Gastrocnemius medialis (tissue), 4 donors: Measurements from ENCODE around the gene CRYBB3. TPM values are rescaled to one million over a fixed set of nuclear protein-coding genes. Genes with fewer than 3 reads are reported as not detected.

Experiments used
- ATAC-seq, 2 donors: fragments of 150-250 bp; one replicate each; pipeline ENCODE4 v1.9.1; 2016
- DNase-seq, 2 donors: peaks; one replicate each; pipeline ENCODE4 v3.0.0-alpha.2; 2019
- H3K27ac ChIP-seq, 4 donors: fragments of 200-600 bp; sonication (generic); 1 replicate in 1 of 4; 2 replicates in 3 of 4; pipeline ENCODE4 v1.5.1; 2016 to 2018; ENCODE audit warnings: mild to moderate bottlenecking in 2 of 4, moderate library complexity in 1 of 4
- H3K27me3 ChIP-seq, 3 donors: fragments of 200-600 bp; sonication (generic) in 2 of 3; 1 replicate in 1 of 3; 2 replicates in 2 of 3; pipeline versions ENCODE4 v1.5.1 to v1.6.0; 2016 to 2019; ENCODE audit warnings: mild to moderate bottlenecking in 1 of 3, moderate library complexity in 1 of 3
- H3K36me3 ChIP-seq, 2 donors: fragments of 200-600 bp; sonication (generic) in 1 of 2; one replicate each; pipeline ENCODE4 v1.5.1; 2017 to 2018
- H3K4me1 ChIP-seq, 2 donors: fragments of 200-600 bp; sonication (generic) in 1 of 2; one replicate each; pipeline ENCODE4 v1.5.1; 2016 to 2017; ENCODE audit warnings: mild to moderate bottlenecking in 2 of 2
- H3K4me3 ChIP-seq, 4 donors: fragments of 200-600 bp; sonication (generic) in 3 of 4; 1 replicate in 1 of 4; 2 replicates in 3 of 4; pipeline ENCODE4 v1.5.1; 2016 to 2019; ENCODE audit warnings: mild to moderate bottlenecking in 2 of 4
- H3K9me3 ChIP-seq, 3 donors: fragments of 200-600 bp; sonication (generic) in 2 of 3; 1 replicate in 1 of 3; 2 replicates in 2 of 3; pipeline ENCODE4 v1.5.1; 2016 to 2019
- CTCF ChIP-seq, 5 experiments: fragments of 450-650 bp in 3 of 5; fragments of 200-600 bp in 2 of 5; sonication (generic) in 2 of 5; IDR thresholded peaks in 4 of 5; conservative IDR thresholded peaks in 1 of 5; 1 replicate in 4 of 5; 2 replicates in 1 of 5; pipeline ENCODE4 v1.5.1; 2016 to 2019; ENCODE audit warnings: antibody characterized with exemption in 5 of 5, mild to moderate bottlenecking in 3 of 5, moderate library complexity in 3 of 5
- POLR2A ChIP-seq, 2 donors: fragments of 450-650 bp; IDR thresholded peaks; one replicate each; pipeline ENCODE4 v1.6.1; 2017; ENCODE audit warnings: antibody characterized with exemption in 2 of 2, mild to moderate bottlenecking in 2 of 2, moderate library complexity in 2 of 2
- in situ Hi-C, 4 donors: fragments of 200-750 bp; cut with MboI; loops; one replicate each; pipeline versions ENCODE4 v1.15.0 to v1.8.0; 2017; ENCODE audit warnings: low sequenced_read_pairs in 4 of 4
- intact Hi-C: fragments of 100-400 bp; cut with DNase I; formaldehyde crosslinking; loops from one replicate; pipeline ENCODE4 v1.15.1; 2023; ENCODE audit warnings: low total_unique reads
- total RNA-seq, 4 donors: library from RNA; depleted of rRNA; stranded (reverse); fragments of >200 nt; gene quantifications; one replicate each; pipeline versions ENCODE4 v1.1.0 to v1.2.3, GENCODE V29; 2016

The CRYBB3 gene
- total RNA-seq = not detected

GRCh38 chr22:25199731-25200520 lies at the start of gene CRYBB3:
Gene CRYBB3, plus strand, starts transcription at chr22:25199858. Its CDS starts 1,539 bp downstream, at chr22:25201397.
- intact Hi-C loops (no loop called here), in situ Hi-C loops (loop anchor here in 1 of 4 donors (25.0 kb wide), 1 partner anchor 263 kb away; the partner anchor contains the start of gene LHFPL7)
- no peak within 1 kb of the TSS for H3K27ac ChIP-seq
- H3K4me1 ChIP-seq = no peaks in the 10 kb centered on the region
- ATAC-seq = no peak
- H3K9me3 ChIP-seq = no peaks in the 10 kb centered on the region
- peaks cover 0 to 6% of the 10 kb centered on the region in 2 donors for H3K36me3 ChIP-seq
- DNase-seq = no peak
- H3K4me3 ChIP-seq = no peak within 1 kb of the TSS
- no peaks in the 10 kb centered on the region for H3K27me3 ChIP-seq
- TF ChIP-seq POLR2A (IDR thresholded peaks at IDR 0.05) (no peak), CTCF (IDR thresholded peaks at IDR 0.05 in 4 of 5, conservative IDR thresholded peaks at IDR 0.05 in 1 of 5) (no peak)

- intact Hi-C loops (no loop called here), in situ Hi-C loops (no loop called here)
Measured at GRCh38 chr22:25153961-25154666, 45.5 kb upstream of the CRYBB3 start.

GRCh38 chr22:25154667-25154999 lies 45.0 kb upstream of the CRYBB3 start:
- in situ Hi-C loops (no loop called here), intact Hi-C loops (no loop called here)
- H3K4me3 ChIP-seq = no peak overlapping the region
- peaks cover 35 to 61% of the 10 kb centered on the region in 2 donors for H3K4me1 ChIP-seq
- no peaks in the 10 kb centered on the region for H3K36me3 ChIP-seq
- peak overlapping the region; percentile 90 to 95 (median 92) for H3K27ac ChIP-seq
- H3K9me3 ChIP-seq = no peaks in the 10 kb centered on the region
- no peaks in the 10 kb centered on the region for H3K27me3 ChIP-seq
- ATAC-seq (peak in 1 of 2 donors; percentile 9), DNase-seq (peak in 1 of 2 donors; percentile 51)
- peak in 1 of 2 donors; percentile 43 for TF ChIP-seq POLR2A (IDR thresholded peaks at IDR 0.05)
- no peak for TF ChIP-seq CTCF (IDR thresholded peaks at IDR 0.05 in 4 of 5, conservative IDR thresholded peaks at IDR 0.05 in 1 of 5)

More at GRCh38 chr22:25153961-25154666, 45.5 kb upstream of the CRYBB3 start:
- TF ChIP-seq POLR2A (IDR thresholded peaks at IDR 0.05) (peak; percentile 35 to 73), CTCF (IDR thresholded peaks at IDR 0.05 in 4 of 5, conservative IDR thresholded peaks at IDR 0.05 in 1 of 5) (no peak)
- ATAC-seq = peak; percentile 75 to 78
- Histone ChIP-seq H3K36me3 (no peaks in the 10 kb centered on the region), H3K9me3 (no peaks in the 10 kb centered on the region), H3K4me3 (no peak overlapping the region), H3K27me3 (no peaks in the 10 kb centered on the region), H3K4me1 (peaks cover 35 to 56% of the 10 kb centered on the region in 2 donors), H3K27ac (peak overlapping the region; percentile 90 to 95 (median 92))
- peak; percentile 86 to 94 for DNase-seq

GRCh38 chr22:25156736-25157135 lies 42.9 kb upstream of the CRYBB3 start:
- Histone ChIP-seq H3K27me3 (no peaks in the 10 kb centered on the region), H3K4me1 (peaks cover 35 to 70% of the 10 kb centered on the region in 2 donors), H3K4me3 (no peak overlapping the region), H3K36me3 (no peaks in the 10 kb centered on the region), H3K9me3 (no peaks in the 10 kb centered on the region), H3K27ac (peak overlapping the region; percentile 90 to 95 (median 92))
- TF ChIP-seq CTCF (IDR thresholded peaks at IDR 0.05 in 4 of 5, conservative IDR thresholded peaks at IDR 0.05 in 1 of 5) (no peak), POLR2A (IDR thresholded peaks at IDR 0.05) (peak; percentile 37 to 68)
- in situ Hi-C loops = no loop called here
- ATAC-seq = peak; percentile 37 to 54
- intact Hi-C loops = no loop called here
- peak; percentile 66 to 77 for DNase-seq
